ENCODE measurements around the gene KNDC1.
"Not testable (repeated sequence)": the region's sequence is repeated elsewhere in the genome, so short reads cannot be mapped to it uniquely, and the experiment has no call there.

The KNDC1 gene

GRCh38 chr10:133173860-133174640 lies 14.0 kb downstream of the KNDC1 start:
- peaks cover 7% of the 10 kb centered on the region; the same call in 1 of the 2 replicates for H3K36me3 ChIP-seq (ENCODE audit: control insufficient read depth, insufficient read depth, low read length)
- no peak overlapping the region for H3K4me3 ChIP-seq (ENCODE audit: low read depth, low read length)
- H3K27me3 ChIP-seq (ENCODE audit: control insufficient read depth, insufficient read depth, low read length), result no peaks in the 10 kb centered on the region
- H3K9me3 ChIP-seq (ENCODE audit: control insufficient read depth, insufficient read depth, low read depth, low read length), result peaks cover 16% of the 10 kb centered on the region
- no peak overlapping the region for H3K9ac ChIP-seq (ENCODE audit: low read length)
- H3K27ac ChIP-seq (ENCODE audit: low read depth, low read length), result no peak overlapping the region
- no peaks in the 10 kb centered on the region for H3K4me1 ChIP-seq (ENCODE audit: control insufficient read depth, insufficient read depth, low read length)

- no peak overlapping the region for H3K9ac ChIP-seq (ENCODE audit: low read length)
- no peak overlapping the region for H3K4me3 ChIP-seq (ENCODE audit: low read depth, low read length)
- no peaks in the 10 kb centered on the region for H3K27me3 ChIP-seq (ENCODE audit: control insufficient read depth, insufficient read depth, low read length)
- H3K27ac ChIP-seq (ENCODE audit: low read depth, low read length), result no peak overlapping the region
- peaks cover 16% of the 10 kb centered on the region for H3K9me3 ChIP-seq (ENCODE audit: control insufficient read depth, insufficient read depth, low read depth, low read length)
- H3K36me3 ChIP-seq (ENCODE audit: control insufficient read depth, insufficient read depth, low read length), result peaks cover under 1% of the 10 kb centered on the region; the same call in 1 of the 2 replicates
- no peaks in the 10 kb centered on the region for H3K4me1 ChIP-seq (ENCODE audit: control insufficient read depth, insufficient read depth, low read length)
Observed at GRCh38 chr10:133174689-133175263, 14.8 kb downstream of the KNDC1 start.

- not testable (repeated sequence) for H3K27ac ChIP-seq (ENCODE audit: low read depth, low read length); H3K27me3 ChIP-seq (ENCODE audit: control insufficient read depth, insufficient read depth, low read length); H3K36me3 ChIP-seq (ENCODE audit: control insufficient read depth, insufficient read depth, low read length); H3K4me1 ChIP-seq (ENCODE audit: control insufficient read depth, insufficient read depth, low read length); H3K4me3 ChIP-seq (ENCODE audit: low read depth, low read length); H3K9ac ChIP-seq (ENCODE audit: low read length)
- H3K9me3 ChIP-seq (ENCODE audit: control insufficient read depth, insufficient read depth, low read depth, low read length), result peaks cover 16% of the 10 kb centered on the region
Observed at GRCh38 chr10:133175624-133176023, 15.6 kb downstream of the KNDC1 start.

GRCh38 chr10:133176546-133176945 lies 16.5 kb downstream of the KNDC1 start:
- Histone ChIP-seq H3K4me1 (ENCODE audit: control insufficient read depth, insufficient read depth, low read length) (no peaks in the 10 kb centered on the region), H3K36me3 (ENCODE audit: control insufficient read depth, insufficient read depth, low read length) (no peaks in the 10 kb centered on the region), H3K9ac (ENCODE audit: low read length) (no peak overlapping the region), H3K4me3 (ENCODE audit: low read depth, low read length) (no peak overlapping the region), H3K27ac (ENCODE audit: low read depth, low read length) (no peak overlapping the region), H3K9me3 (ENCODE audit: control insufficient read depth, insufficient read depth, low read depth, low read length) (peaks cover 16% of the 10 kb centered on the region), H3K27me3 (ENCODE audit: control insufficient read depth, insufficient read depth, low read length) (no peaks in the 10 kb centered on the region)

GRCh38 chr10:133177380-133178157 lies 17.6 kb downstream of the KNDC1 start:
- H3K36me3 ChIP-seq (ENCODE audit: control insufficient read depth, insufficient read depth, low read length), result no peaks in the 10 kb centered on the region
- H3K9me3 ChIP-seq (ENCODE audit: control insufficient read depth, insufficient read depth, low read depth, low read length), result peaks cover 16% of the 10 kb centered on the region
- no peaks in the 10 kb centered on the region for H3K4me1 ChIP-seq (ENCODE audit: control insufficient read depth, insufficient read depth, low read length)
- no peaks in the 10 kb centered on the region for H3K27me3 ChIP-seq (ENCODE audit: control insufficient read depth, insufficient read depth, low read length)
- H3K9ac ChIP-seq (ENCODE audit: low read length), result no peak overlapping the region
- H3K4me3 ChIP-seq (ENCODE audit: low read depth, low read length), result no peak overlapping the region
- H3K27ac ChIP-seq (ENCODE audit: low read depth, low read length), result no peak overlapping the region

- H3K4me3 ChIP-seq (ENCODE audit: low read depth, low read length), result no peak overlapping the region
- no peak overlapping the region for H3K9ac ChIP-seq (ENCODE audit: low read length)
- peaks cover 16% of the 10 kb centered on the region for H3K9me3 ChIP-seq (ENCODE audit: control insufficient read depth, insufficient read depth, low read depth, low read length)
Observed at GRCh38 chr10:133178357-133179127, 18.5 kb downstream of the KNDC1 start.

GRCh38 chr10:133179128-133179520 lies 19.1 kb downstream of the KNDC1 start:
- Histone ChIP-seq H3K4me3 (ENCODE audit: low read depth, low read length) (no peak overlapping the region), H3K27ac (ENCODE audit: low read depth, low read length) (no peak overlapping the region), H3K9me3 (ENCODE audit: control insufficient read depth, insufficient read depth, low read depth, low read length) (peaks cover 16% of the 10 kb centered on the region), H3K36me3 (ENCODE audit: control insufficient read depth, insufficient read depth, low read length) (peaks cover 4% of the 10 kb centered on the region), H3K4me1 (ENCODE audit: control insufficient read depth, insufficient read depth, low read length) (no peaks in the 10 kb centered on the region), H3K27me3 (ENCODE audit: control insufficient read depth, insufficient read depth, low read length) (no peaks in the 10 kb centered on the region), H3K9ac (ENCODE audit: low read length) (no peak overlapping the region)

More at GRCh38 chr10:133178357-133179127, 18.5 kb downstream of the KNDC1 start:
- Histone ChIP-seq H3K4me1 (ENCODE audit: control insufficient read depth, insufficient read depth, low read length) (no peaks in the 10 kb centered on the region), H3K36me3 (ENCODE audit: control insufficient read depth, insufficient read depth, low read length) (no peaks in the 10 kb centered on the region), H3K27me3 (ENCODE audit: control insufficient read depth, insufficient read depth, low read length) (no peaks in the 10 kb centered on the region), H3K27ac (ENCODE audit: low read depth, low read length) (no peak overlapping the region)

- H3K9ac ChIP-seq (ENCODE audit: low read length), result no peak overlapping the region
- H3K27me3 ChIP-seq (ENCODE audit: control insufficient read depth, insufficient read depth, low read length), result no peaks in the 10 kb centered on the region
- H3K9me3 ChIP-seq (ENCODE audit: control insufficient read depth, insufficient read depth, low read depth, low read length), result peaks cover 16% of the 10 kb centered on the region
- H3K36me3 ChIP-seq (ENCODE audit: control insufficient read depth, insufficient read depth, low read length), result peaks cover 9% of the 10 kb centered on the region
- no peak overlapping the region for H3K4me3 ChIP-seq (ENCODE audit: low read depth, low read length)
- no peak overlapping the region for H3K27ac ChIP-seq (ENCODE audit: low read depth, low read length)
- H3K4me1 ChIP-seq (ENCODE audit: control insufficient read depth, insufficient read depth, low read length), result no peaks in the 10 kb centered on the region
Observed at GRCh38 chr10:133179651-133180050, 19.6 kb downstream of the KNDC1 start.

- Histone ChIP-seq H3K4me3 (ENCODE audit: low read depth, low read length) (no peak overlapping the region), H3K36me3 (ENCODE audit: control insufficient read depth, insufficient read depth, low read length) (peaks cover 10% of the 10 kb centered on the region), H3K27me3 (ENCODE audit: control insufficient read depth, insufficient read depth, low read length) (no peaks in the 10 kb centered on the region), H3K9me3 (ENCODE audit: control insufficient read depth, insufficient read depth, low read depth, low read length) (peaks cover 18% of the 10 kb centered on the region), H3K4me1 (ENCODE audit: control insufficient read depth, insufficient read depth, low read length) (no peaks in the 10 kb centered on the region; the same call in 1 of the 2 replicates), H3K9ac (ENCODE audit: low read length) (no peak overlapping the region), H3K27ac (ENCODE audit: low read depth, low read length) (no peak overlapping the region)
Observed at GRCh38 chr10:133180192-133180964, 20.4 kb downstream of the KNDC1 start.

GRCh38 chr10:133180965-133181639 lies 21.1 kb downstream of the KNDC1 start:
- Histone ChIP-seq H3K4me3 (ENCODE audit: low read depth, low read length) (no peak overlapping the region), H3K4me1 (ENCODE audit: control insufficient read depth, insufficient read depth, low read length) (no peaks in the 10 kb centered on the region; the same call in 1 of the 2 replicates), H3K27ac (ENCODE audit: low read depth, low read length) (no peak overlapping the region), H3K9ac (ENCODE audit: low read length) (no peak overlapping the region), H3K36me3 (ENCODE audit: control insufficient read depth, insufficient read depth, low read length) (peaks cover 10% of the 10 kb centered on the region), H3K9me3 (ENCODE audit: control insufficient read depth, insufficient read depth, low read depth, low read length) (peaks cover 18% of the 10 kb centered on the region), H3K27me3 (ENCODE audit: control insufficient read depth, insufficient read depth, low read length) (no peaks in the 10 kb centered on the region)

Measured in HUES6 (cell line).